Neural crest cell (in vitro differentiated cells): ENCODE data around the gene PRMT2. TPM values are rescaled to one million over a fixed set of nuclear protein-coding genes. Genes with fewer than 3 reads are reported as not detected.
A peak's percentile ranks its signal among the peaks of the same experiment; 100 is the strongest.

ENCODE experiments used
- DNase-seq: peaks from one replicate; pipeline ENCODE4 v3.0.0; 2021; ENCODE audit warnings: low read depth, mixed read lengths, low spot score
- H3K27ac Mint-ChIP-seq: one replicate; pipeline ENCODE4 v1.8.0; 2021; ENCODE audit warnings: mild to moderate bottlenecking, mixed read lengths; ENCODE audit not compliant: unreplicated experiment
- H3K27me3 Mint-ChIP-seq: 2 replicates; pipeline ENCODE4 v1.8.0; 2021; ENCODE audit warnings: low read depth, mild to moderate bottlenecking, mixed read lengths
- H3K36me3 Mint-ChIP-seq: 2 replicates; pipeline ENCODE4 v1.8.0; 2021; ENCODE audit warnings: low read depth, mild to moderate bottlenecking, mixed read lengths
- H3K4me1 Mint-ChIP-seq: 2 replicates; pipeline ENCODE4 v1.8.0; 2021; ENCODE audit warnings: mixed read lengths
- H3K4me3 Mint-ChIP-seq: one replicate; pipeline ENCODE4 v1.8.0; 2021; ENCODE audit warnings: mild to moderate bottlenecking, mixed read lengths
- H3K9me3 Mint-ChIP-seq: 2 replicates; pipeline ENCODE4 v1.8.0; 2021; ENCODE audit warnings: mixed read lengths
- CTCF ChIP-seq: fragments of 200-600 bp; sonication (generic); conservative IDR thresholded peaks from 2 replicates; pipeline ENCODE4 v1.5.0; 2021; ENCODE audit warnings: antibody characterized with exemption, mild to moderate bottlenecking
- total RNA-seq: library from RNA; stranded (reverse); gene quantifications from 2 replicates; pipeline ENCODE4 v1.2.1, GENCODE V29; 2021

PRMT2 gene
- total RNA-seq, 1 donor from 2014 or later, result 109 TPM

- TF ChIP-seq CTCF, result no peak
- peaks cover 47% of the 10 kb centered on the region for H3K4me1 Mint-ChIP-seq
- peak; percentile 46 for DNase-seq
- peak overlapping the region; percentile 79 for H3K27ac Mint-ChIP-seq
- peaks cover 3% of the 10 kb centered on the region for H3K36me3 Mint-ChIP-seq
- H3K27me3 Mint-ChIP-seq, result no peaks in the 10 kb centered on the region
- peaks cover 6% of the 10 kb centered on the region for H3K9me3 Mint-ChIP-seq
- peak overlapping the region; percentile 54 for H3K4me3 Mint-ChIP-seq
Observed at GRCh38 chr21:46598581-46599572, 36.6 kb upstream of the PRMT2 start.

GRCh38 chr21:46600305-46600704 is 35.2 kb upstream of the PRMT2 start:
- no peak overlapping the region for H3K27ac Mint-ChIP-seq
- peaks cover 61% of the 10 kb centered on the region for H3K4me1 Mint-ChIP-seq
- H3K4me3 Mint-ChIP-seq, result no peak overlapping the region

GRCh38 chr21:46600978-46601377 is 34.5 kb upstream of the PRMT2 start:
- Mint-ChIP-seq H3K4me1 (peaks cover 62% of the 10 kb centered on the region), H3K4me3 (no peak overlapping the region), H3K9me3 (no peaks in the 10 kb centered on the region), H3K36me3 (peaks cover 3% of the 10 kb centered on the region), H3K27me3 (no peaks in the 10 kb centered on the region), H3K27ac (no peak overlapping the region)
- no peak for TF ChIP-seq CTCF
- DNase-seq, result no peak

More at GRCh38 chr21:46600305-46600704, 35.2 kb upstream of the PRMT2 start:
- peaks cover 3% of the 10 kb centered on the region for H3K36me3 Mint-ChIP-seq
- DNase-seq, result no peak
- no peaks in the 10 kb centered on the region for H3K27me3 Mint-ChIP-seq
- TF ChIP-seq CTCF, result no peak
- H3K9me3 Mint-ChIP-seq, result peaks cover 3% of the 10 kb centered on the region

- TF ChIP-seq CTCF, result no peak
- no peaks in the 10 kb centered on the region for H3K27me3 Mint-ChIP-seq
- H3K27ac Mint-ChIP-seq, result no peak overlapping the region
- H3K9me3 Mint-ChIP-seq, result peaks cover 4% of the 10 kb centered on the region
- H3K4me1 Mint-ChIP-seq, result peaks cover 65% of the 10 kb centered on the region
- DNase-seq, result no peak
- peak overlapping the region; percentile 44 for H3K4me3 Mint-ChIP-seq
- peaks cover 3% of the 10 kb centered on the region for H3K36me3 Mint-ChIP-seq
Observed at GRCh38 chr21:46603228-46603627, 32.2 kb upstream of the PRMT2 start.

- no peak for TF ChIP-seq CTCF
- Mint-ChIP-seq H3K27ac (peak overlapping the region; percentile 90), H3K4me3 (peak overlapping the region; percentile 63), H3K27me3 (no peaks in the 10 kb centered on the region), H3K9me3 (peaks cover 4% of the 10 kb centered on the region), H3K36me3 (no peaks in the 10 kb centered on the region), H3K4me1 (peaks cover 56% of the 10 kb centered on the region)
- DNase-seq, result no peak
Observed at GRCh38 chr21:46604329-46604974, 31.0 kb upstream of the PRMT2 start.
